Liver (tissue), 9 donors: ENCODE measurements around the gene KDM5C. TPM values are rescaled to one million over a fixed set of nuclear protein-coding genes. Genes with fewer than 3 reads are reported as not detected.

ENCODE experiments used
- DNase-seq: peaks from one replicate; pipeline ENCODE4 v3.0.0-alpha.2; 2017; ENCODE audit warnings: low spot score
- H3K27ac ChIP-seq, 2 donors: one replicate each; pipeline ENCODE4 v1.7.0; 2013; ENCODE audit warnings: inconsistent platforms in 2 of 2, low read length in 2 of 2, control low read depth in 1 of 2, low read depth in 1 of 2, mild to moderate bottlenecking in 1 of 2
- H3K27me3 ChIP-seq, 4 donors: one replicate each; pipeline versions ENCODE4 v1.6.1 to v1.7.0; 2013; ENCODE audit warnings: low read length in 3 of 4, inconsistent platforms in 1 of 4, mild to moderate bottlenecking in 1 of 4, moderate library complexity in 1 of 4; ENCODE audit not compliant: control insufficient read depth in 4 of 4, insufficient read depth in 4 of 4
- H3K36me3 ChIP-seq, 4 donors: one replicate each; pipeline versions ENCODE4 v1.6.1 to v1.7.0; 2013; ENCODE audit warnings: low read length in 3 of 4, mild to moderate bottlenecking in 3 of 4, low read depth in 1 of 4, moderate library complexity in 1 of 4; ENCODE audit not compliant: control insufficient read depth in 4 of 4, insufficient read depth in 3 of 4
- H3K4me1 ChIP-seq, 4 donors: one replicate each; pipeline versions ENCODE4 v1.6.1 to v1.7.0; 2013; ENCODE audit warnings: low read length in 3 of 4, mild to moderate bottlenecking in 3 of 4, moderate library complexity in 1 of 4; ENCODE audit not compliant: control insufficient read depth in 4 of 4, insufficient read depth in 4 of 4
- H3K4me3 ChIP-seq, 3 donors: one replicate each; pipeline versions ENCODE4 v1.6.1 to v1.7.0; 2013; ENCODE audit warnings: low read length in 3 of 3, control low read depth in 1 of 3, low read depth in 1 of 3, mild to moderate bottlenecking in 1 of 3
- H3K9ac ChIP-seq, 2 donors: one replicate each; pipeline ENCODE4 v1.7.0; 2013; ENCODE audit warnings: low read length in 2 of 2, mild to moderate bottlenecking in 2 of 2, moderate library complexity in 2 of 2, control low read depth in 1 of 2, low read depth in 1 of 2
- H3K9me3 ChIP-seq, 4 donors: one replicate each; pipeline versions ENCODE4 v1.6.1 to v1.7.0; 2013; ENCODE audit warnings: low read length in 3 of 4; ENCODE audit not compliant: control insufficient read depth in 4 of 4
- EGR1 ChIP-seq, 2 donors: IDR thresholded peaks; 2 replicates each; pipeline ENCODE4 v1.6.1; 2016 to 2018; ENCODE audit warnings: antibody characterized with exemption in 2 of 2, low read depth in 2 of 2
- FOXA1 ChIP-seq: IDR thresholded peaks from 2 replicates; pipeline ENCODE4 v1.6.1; 2016; ENCODE audit warnings: antibody characterized with exemption
- FOXA2 ChIP-seq: IDR thresholded peaks from 2 replicates; pipeline ENCODE4 v1.6.1; 2016; ENCODE audit warnings: antibody characterized with exemption
- GABPA ChIP-seq, 2 donors: IDR thresholded peaks in 1 of 2; conservative IDR thresholded peaks in 1 of 2; 2 replicates each; pipeline ENCODE4 v1.6.1; 2016; ENCODE audit warnings: antibody characterized with exemption in 2 of 2, mild to moderate bottlenecking in 1 of 2, moderate library complexity in 1 of 2
- HNF4G ChIP-seq: IDR thresholded peaks from 2 replicates; pipeline ENCODE4 v1.6.1; 2016; ENCODE audit warnings: antibody characterized with exemption
- NR2F2 ChIP-seq: IDR thresholded peaks from 2 replicates; pipeline ENCODE4 v1.6.1; 2016; ENCODE audit warnings: antibody characterized with exemption
- RAD21 ChIP-seq, 2 donors: IDR thresholded peaks; 2 replicates each; pipeline ENCODE4 v1.6.1; 2016; ENCODE audit warnings: antibody characterized with exemption in 2 of 2, mild to moderate bottlenecking in 2 of 2
- RXRA ChIP-seq, 2 donors: IDR thresholded peaks; 2 replicates each; pipeline ENCODE4 v1.6.1; 2017 to 2018; ENCODE audit warnings: antibody characterized with exemption in 2 of 2, mild to moderate bottlenecking in 1 of 2
- SP1 ChIP-seq: IDR thresholded peaks from 2 replicates; pipeline ENCODE4 v1.6.1; 2018; ENCODE audit warnings: antibody characterized with exemption, mild to moderate bottlenecking
- TAF1 ChIP-seq: conservative IDR thresholded peaks from 2 replicates; pipeline ENCODE4 v1.6.1; 2016; ENCODE audit warnings: antibody characterized with exemption, mild to moderate bottlenecking
- YY1 ChIP-seq: IDR thresholded peaks from 2 replicates; pipeline ENCODE4 v1.6.1; 2016; ENCODE audit warnings: antibody characterized with exemption, mild to moderate bottlenecking
- WGBS: extraction: QIAGEN DNeasy Blood & Tissue Kit; methylation state at CpG from one replicate; pipeline ENCODE4 v1.1.7; 2013; 5-methylcytosine and 5-hydroxymethylcytosine counted together
- polyA plus RNA-seq, 2 donors: library from polyadenylated mRNA; stranded (reverse) in 1 of 2; unstranded in 1 of 2; fragments of 200-250 nt in 1 of 2; fragments of >200 nt in 1 of 2; fragmentation: Nextera tagmentation in 1 of 2; extraction: Ambion mirVana in 1 of 2; gene quantifications; one replicate each; pipeline versions ENCODE4 v1.2.1 to v1.2.3, GENCODE V29; 2013 to 2015
- total RNA-seq, 2 donors: library from RNA; depleted of rRNA; stranded (reverse); fragments of >200 nt; gene quantifications; one replicate each; pipeline ENCODE4 v1.2.3, GENCODE V29; 2014
- TF ChIP-seq, protein P1 (sequence below): fragments of 150-350 bp; IDR thresholded peaks from 2 replicates; pipeline ENCODE4 v1.5.1; 2017; ENCODE audit warnings: improper control_type of control experiment, low read depth, low read length; ENCODE audit not compliant: missing input control
- TF ChIP-seq, protein P2 (sequence below): IDR thresholded peaks from 2 replicates; pipeline ENCODE4 v1.6.1; 2016; ENCODE audit warnings: antibody characterized with exemption
- TF ChIP-seq, protein P3 (sequence below): IDR thresholded peaks from 2 replicates; pipeline ENCODE4 v1.6.1; 2016; ENCODE audit warnings: antibody characterized with exemption
- TF ChIP-seq, protein P4 (sequence below): IDR thresholded peaks from 2 replicates; pipeline ENCODE4 v1.6.1; 2016; ENCODE audit warnings: antibody characterized with exemption
- TF ChIP-seq, protein P5 (sequence below): IDR thresholded peaks from 2 replicates; pipeline ENCODE4 v1.6.1; 2016; ENCODE audit warnings: antibody characterized with exemption, mild to moderate bottlenecking
- donor health status: healthy.
- donor health status: healthy.
- donor health status: healthy.
- donor health status: healthy.
- donor health status: healthy.

Gene KDM5C
- total and polyA plus RNA-seq, 4 donors, result 14.7 to 74.7 (median 27.0) TPM

DNA sequence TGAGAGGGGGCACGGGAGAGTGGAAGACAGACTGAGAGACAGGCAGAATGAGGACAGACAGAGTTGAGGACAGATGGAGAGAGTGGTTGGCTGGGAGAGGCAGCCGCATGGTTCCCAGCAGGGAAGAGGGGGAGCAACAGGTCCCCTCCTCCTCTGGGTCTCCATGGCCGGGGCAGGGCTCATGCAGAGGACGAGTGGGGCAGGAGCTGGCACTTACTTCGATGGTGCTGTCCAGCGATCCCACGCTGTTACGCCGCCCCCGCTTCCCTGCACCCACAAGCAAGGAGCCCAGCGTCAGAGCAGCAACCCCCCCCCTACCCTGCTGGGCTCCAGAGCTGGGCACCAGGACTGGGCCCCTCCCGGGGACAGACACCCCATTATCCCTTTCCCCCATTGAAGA lies 10.6 kb upstream of the KDM5C start:
- Histone ChIP-seq H3K4me3 (no peak overlapping the region), H3K4me1 (no peaks in the 10 kb centered on the region), H3K36me3 (no peaks in the 10 kb centered on the region), H3K9me3 (no peaks in the 10 kb centered on the region), H3K27me3 (no peaks in the 10 kb centered on the region), H3K27ac (no peak overlapping the region), H3K9ac (no peak overlapping the region)
- DNase-seq, result no peak
- TF ChIP-seq SP1, result no peak
- 89% methylated on average over 12 of the region's 12 CpGs for WGBS

DNA sequence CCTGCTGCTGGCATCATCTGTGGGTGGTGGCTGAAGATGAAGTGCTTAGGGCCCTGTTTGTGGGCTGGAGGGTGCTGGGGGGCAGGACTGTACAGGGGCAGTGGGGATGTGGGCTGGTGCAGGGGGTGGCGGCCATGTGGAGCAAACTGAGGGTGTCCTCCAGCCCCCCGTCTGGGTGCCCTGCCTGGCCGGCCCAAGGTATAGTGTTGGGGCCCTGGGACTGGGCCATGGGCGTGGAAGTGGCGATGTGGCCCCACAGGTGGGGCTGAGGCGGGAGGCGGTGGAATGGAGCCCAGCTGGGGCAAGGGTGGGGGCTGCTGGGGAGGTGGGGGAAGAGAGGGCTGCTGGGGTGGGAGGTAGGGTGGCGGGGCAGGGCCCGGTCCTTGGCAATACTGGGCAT lies 9.5 kb upstream of the KDM5C start:
- Histone ChIP-seq H3K9ac (no peak overlapping the region), H3K4me3 (no peak overlapping the region), H3K4me1 (no peaks in the 10 kb centered on the region), H3K36me3 (no peaks in the 10 kb centered on the region), H3K27me3 (no peaks in the 10 kb centered on the region), H3K9me3 (no peaks in the 10 kb centered on the region), H3K27ac (no peak overlapping the region)
- DNase-seq, result no peak
- no peak for TF ChIP-seq YY1
- TF ChIP-seq FOXA2, result no peak
- TF ChIP-seq RAD21 (IDR thresholded peaks at IDR 0.05), result no peak
- TF ChIP-seq, protein P1, sequence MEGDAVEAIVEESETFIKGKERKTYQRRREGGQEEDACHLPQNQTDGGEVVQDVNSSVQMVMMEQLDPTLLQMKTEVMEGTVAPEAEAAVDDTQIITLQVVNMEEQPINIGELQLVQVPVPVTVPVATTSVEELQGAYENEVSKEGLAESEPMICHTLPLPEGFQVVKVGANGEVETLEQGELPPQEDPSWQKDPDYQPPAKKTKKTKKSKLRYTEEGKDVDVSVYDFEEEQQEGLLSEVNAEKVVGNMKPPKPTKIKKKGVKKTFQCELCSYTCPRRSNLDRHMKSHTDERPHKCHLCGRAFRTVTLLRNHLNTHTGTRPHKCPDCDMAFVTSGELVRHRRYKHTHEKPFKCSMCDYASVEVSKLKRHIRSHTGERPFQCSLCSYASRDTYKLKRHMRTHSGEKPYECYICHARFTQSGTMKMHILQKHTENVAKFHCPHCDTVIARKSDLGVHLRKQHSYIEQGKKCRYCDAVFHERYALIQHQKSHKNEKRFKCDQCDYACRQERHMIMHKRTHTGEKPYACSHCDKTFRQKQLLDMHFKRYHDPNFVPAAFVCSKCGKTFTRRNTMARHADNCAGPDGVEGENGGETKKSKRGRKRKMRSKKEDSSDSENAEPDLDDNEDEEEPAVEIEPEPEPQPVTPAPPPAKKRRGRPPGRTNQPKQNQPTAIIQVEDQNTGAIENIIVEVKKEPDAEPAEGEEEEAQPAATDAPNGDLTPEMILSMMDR, result no peak
- no peak for TF ChIP-seq NR2F2
- no peak for TF ChIP-seq FOXA1
- TF ChIP-seq SP1, result no peak
- TF ChIP-seq EGR1 (IDR thresholded peaks at IDR 0.05; ENCODE audit: low read depth in 2 of 2), result no peak
- TF ChIP-seq, protein P2, sequence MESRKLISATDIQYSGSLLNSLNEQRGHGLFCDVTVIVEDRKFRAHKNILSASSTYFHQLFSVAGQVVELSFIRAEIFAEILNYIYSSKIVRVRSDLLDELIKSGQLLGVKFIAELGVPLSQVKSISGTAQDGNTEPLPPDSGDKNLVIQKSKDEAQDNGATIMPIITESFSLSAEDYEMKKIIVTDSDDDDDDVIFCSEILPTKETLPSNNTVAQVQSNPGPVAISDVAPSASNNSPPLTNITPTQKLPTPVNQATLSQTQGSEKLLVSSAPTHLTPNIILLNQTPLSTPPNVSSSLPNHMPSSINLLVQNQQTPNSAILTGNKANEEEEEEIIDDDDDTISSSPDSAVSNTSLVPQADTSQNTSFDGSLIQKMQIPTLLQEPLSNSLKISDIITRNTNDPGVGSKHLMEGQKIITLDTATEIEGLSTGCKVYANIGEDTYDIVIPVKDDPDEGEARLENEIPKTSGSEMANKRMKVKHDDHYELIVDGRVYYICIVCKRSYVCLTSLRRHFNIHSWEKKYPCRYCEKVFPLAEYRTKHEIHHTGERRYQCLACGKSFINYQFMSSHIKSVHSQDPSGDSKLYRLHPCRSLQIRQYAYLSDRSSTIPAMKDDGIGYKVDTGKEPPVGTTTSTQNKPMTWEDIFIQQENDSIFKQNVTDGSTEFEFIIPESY, result no peak
- TF ChIP-seq TAF1, result no peak
- TF ChIP-seq RXRA (IDR thresholded peaks at IDR 0.05), result no peak
- TF ChIP-seq, protein P3, sequence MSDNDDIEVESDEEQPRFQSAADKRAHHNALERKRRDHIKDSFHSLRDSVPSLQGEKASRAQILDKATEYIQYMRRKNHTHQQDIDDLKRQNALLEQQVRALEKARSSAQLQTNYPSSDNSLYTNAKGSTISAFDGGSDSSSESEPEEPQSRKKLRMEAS, result no peak
- TF ChIP-seq HNF4G, result no peak
- 97% methylated on average over 9 of the region's 9 CpGs for WGBS

DNA sequence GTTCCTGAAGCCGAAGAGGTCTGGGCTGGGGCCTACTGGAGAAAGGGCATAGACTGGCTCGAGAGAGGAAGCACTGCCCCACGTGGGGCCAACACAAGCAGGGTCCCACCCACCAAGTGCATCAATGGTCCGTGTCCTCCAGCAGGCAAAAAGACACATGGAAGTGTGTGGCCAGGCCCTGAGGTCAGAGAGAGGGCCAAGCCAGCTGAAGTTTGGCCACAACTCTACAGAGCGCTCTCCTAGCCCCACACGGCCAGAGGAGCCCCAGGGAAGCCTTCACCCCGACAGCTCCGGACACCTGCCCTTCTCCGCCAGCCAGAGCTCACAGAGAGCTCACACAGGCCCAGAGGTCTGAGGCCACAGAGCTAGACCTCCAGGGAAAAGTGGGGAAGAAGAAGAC lies 8.5 kb upstream of the KDM5C start:
- H3K4me3 ChIP-seq, result no peak overlapping the region
- no peak overlapping the region for H3K9ac ChIP-seq
- H3K27ac ChIP-seq, result no peak overlapping the region
- H3K36me3 ChIP-seq, result no peaks in the 10 kb centered on the region
- WGBS, result 85% methylated on average over 9 of the region's 9 CpGs
- H3K9me3 ChIP-seq, result no peaks in the 10 kb centered on the region
- no peaks in the 10 kb centered on the region for H3K27me3 ChIP-seq
- H3K4me1 ChIP-seq, result no peaks in the 10 kb centered on the region
- DNase-seq, result no peak
- TF ChIP-seq GABPA (IDR thresholded peaks at IDR 0.05 in 1 of 2, conservative IDR thresholded peaks at IDR 0.05 in 1 of 2) (no peak), RXRA (IDR thresholded peaks at IDR 0.05) (no peak), RAD21 (IDR thresholded peaks at IDR 0.05) (no peak), FOXA2 (no peak)
- TF ChIP-seq, protein P2, result no peak
- TF ChIP-seq, protein P4, sequence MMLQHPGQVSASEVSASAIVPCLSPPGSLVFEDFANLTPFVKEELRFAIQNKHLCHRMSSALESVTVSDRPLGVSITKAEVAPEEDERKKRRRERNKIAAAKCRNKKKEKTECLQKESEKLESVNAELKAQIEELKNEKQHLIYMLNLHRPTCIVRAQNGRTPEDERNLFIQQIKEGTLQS, result no peak
- TF ChIP-seq, protein P5, sequence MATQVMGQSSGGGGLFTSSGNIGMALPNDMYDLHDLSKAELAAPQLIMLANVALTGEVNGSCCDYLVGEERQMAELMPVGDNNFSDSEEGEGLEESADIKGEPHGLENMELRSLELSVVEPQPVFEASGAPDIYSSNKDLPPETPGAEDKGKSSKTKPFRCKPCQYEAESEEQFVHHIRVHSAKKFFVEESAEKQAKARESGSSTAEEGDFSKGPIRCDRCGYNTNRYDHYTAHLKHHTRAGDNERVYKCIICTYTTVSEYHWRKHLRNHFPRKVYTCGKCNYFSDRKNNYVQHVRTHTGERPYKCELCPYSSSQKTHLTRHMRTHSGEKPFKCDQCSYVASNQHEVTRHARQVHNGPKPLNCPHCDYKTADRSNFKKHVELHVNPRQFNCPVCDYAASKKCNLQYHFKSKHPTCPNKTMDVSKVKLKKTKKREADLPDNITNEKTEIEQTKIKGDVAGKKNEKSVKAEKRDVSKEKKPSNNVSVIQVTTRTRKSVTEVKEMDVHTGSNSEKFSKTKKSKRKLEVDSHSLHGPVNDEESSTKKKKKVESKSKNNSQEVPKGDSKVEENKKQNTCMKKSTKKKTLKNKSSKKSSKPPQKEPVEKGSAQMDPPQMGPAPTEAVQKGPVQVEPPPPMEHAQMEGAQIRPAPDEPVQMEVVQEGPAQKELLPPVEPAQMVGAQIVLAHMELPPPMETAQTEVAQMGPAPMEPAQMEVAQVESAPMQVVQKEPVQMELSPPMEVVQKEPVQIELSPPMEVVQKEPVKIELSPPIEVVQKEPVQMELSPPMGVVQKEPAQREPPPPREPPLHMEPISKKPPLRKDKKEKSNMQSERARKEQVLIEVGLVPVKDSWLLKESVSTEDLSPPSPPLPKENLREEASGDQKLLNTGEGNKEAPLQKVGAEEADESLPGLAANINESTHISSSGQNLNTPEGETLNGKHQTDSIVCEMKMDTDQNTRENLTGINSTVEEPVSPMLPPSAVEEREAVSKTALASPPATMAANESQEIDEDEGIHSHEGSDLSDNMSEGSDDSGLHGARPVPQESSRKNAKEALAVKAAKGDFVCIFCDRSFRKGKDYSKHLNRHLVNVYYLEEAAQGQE, result no peak
- TF ChIP-seq, protein P1, result no peak
